CD4-positive, alpha-beta T cell treated with Interleukin-6 at 100 ng/mL for 8 hours (primary cell): Measurements from ENCODE around the gene CA10.

Experiments used
- DNase-seq: peaks from one replicate; pipeline ENCODE4 v3.0.0-alpha.2; 2020; ENCODE audit warnings: mixed read lengths, low spot score

Gene CA10

DNA sequence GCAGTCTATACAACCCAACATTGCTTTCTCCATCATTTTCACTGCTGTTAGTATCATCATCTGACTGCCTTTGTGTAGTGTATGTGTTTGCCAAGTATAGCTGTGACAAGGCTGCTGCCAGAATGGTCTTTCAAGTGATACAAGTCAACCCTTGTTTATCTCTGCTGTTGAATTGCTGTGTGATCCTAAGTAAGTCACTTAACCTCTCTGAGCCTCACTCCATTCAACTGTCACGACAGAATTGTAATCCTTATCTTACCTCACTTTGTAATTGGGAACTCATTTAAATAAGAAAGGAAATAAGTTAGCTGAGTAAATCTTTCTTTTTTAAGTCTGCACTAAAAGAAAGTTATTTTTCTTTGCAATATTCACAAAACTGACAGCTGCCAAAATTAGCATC is 340.6 kb downstream of the CA10 start:
- DNase-seq = no peak

DNA sequence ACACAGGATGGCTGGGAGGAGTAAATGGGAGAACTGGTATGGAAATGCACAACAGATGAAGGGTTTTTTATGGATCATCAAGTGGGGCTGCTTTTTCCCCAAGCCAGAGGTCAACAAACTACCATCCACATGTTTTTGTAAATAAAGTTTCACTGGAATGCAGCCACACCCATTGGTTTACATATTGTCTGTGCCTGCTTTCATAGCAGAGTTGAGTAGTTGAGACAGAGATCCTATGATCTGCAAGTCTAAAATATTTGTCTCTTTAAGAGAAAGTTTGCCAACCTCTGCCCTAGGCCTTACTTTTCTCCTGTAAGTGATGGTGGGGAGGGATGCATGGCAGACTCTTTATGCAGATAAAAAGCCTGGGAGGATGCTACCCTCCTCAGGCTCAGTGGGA is 341.4 kb downstream of the CA10 start:
- no peak for DNase-seq

DNA sequence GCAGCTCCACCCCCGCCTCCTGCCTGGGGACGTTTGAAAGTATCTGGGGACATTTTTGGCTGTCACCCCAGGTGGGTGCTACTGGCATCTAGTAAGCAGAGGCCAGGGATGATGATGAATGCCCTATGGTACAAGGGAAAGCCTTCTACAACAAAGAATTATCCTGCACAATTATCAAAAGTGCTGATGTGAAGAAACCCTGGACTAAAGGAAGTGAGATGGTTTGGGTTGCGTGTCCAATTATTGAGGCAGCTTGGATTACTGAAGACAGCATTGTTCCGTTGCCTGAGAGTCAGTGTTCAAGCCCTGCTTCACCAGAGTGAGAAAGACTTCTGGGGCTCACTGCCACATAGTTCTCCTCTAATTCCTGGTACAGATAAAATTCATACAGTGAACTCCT is 343.4 kb downstream of the CA10 start:
- no peak for DNase-seq

DNA sequence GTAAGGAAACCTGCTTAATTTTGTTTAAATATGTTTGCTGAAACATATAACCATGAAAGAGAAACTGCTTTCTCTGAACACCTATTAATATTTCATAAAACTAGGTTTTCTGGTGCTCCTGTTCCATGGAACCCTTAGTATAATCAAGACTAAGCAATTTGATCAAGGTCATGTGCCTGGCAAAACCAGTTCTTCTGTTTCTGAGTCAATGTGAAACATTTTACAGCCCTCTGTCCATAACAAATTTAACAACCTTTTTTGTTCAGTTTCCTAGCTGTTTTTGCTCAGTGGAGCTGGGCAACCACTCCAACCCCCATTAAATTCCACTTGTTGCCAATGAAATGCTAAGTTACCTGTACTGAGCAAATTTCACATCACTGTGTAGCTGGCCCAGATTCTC is 344.0 kb downstream of the CA10 start:
- no peak for DNase-seq

DNA sequence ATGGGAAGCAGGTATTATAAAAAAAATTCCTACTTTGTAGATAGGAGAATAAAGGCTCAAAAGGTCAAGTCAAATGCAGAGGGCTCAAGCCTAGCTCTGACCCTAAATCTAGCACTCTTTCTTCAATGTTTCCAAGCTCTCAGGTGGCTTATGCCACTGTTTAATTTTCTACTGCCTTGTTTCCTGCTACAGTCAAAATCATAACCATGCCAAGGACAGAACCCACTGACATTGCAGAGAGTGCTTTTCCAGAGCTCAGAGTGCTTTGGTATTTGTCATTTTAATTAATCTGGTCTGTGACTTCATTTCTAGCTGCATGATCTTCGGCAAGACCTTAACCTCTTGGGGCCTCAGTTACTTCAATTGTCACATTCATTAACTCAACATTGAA is 344.7 kb downstream of the CA10 start:
- DNase-seq = no peak

DNA sequence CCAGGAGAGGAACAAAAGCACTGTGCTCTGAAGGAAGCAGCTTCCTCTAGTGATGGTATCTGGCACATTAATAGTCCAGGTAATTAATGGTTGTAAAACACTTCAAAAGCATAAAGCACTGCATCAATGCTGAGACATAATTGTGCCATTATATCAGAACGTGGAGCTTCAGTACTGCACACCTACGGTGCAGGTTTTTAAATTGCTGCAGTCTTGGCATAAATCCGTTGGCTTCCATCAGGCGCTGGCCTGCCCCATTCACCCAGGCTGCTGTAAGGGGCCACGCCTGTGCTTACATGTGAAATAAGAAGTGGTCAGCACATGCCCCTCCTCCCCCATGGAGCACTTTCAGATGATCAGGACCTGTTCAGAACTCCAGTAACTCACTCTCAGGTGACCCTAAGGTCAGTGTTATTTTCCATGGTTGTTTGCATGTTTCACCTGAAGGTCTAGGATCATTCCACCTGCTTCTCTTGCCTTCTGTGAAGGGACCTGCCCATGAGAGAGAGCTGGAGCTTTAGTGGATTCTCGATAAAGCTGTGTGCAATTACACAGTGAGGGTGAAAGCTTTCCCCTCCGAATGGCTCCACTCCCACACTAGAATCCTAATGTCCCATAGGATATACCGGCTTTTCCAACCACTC is 345.3 kb downstream of the CA10 start:
- no peak for DNase-seq

DNA sequence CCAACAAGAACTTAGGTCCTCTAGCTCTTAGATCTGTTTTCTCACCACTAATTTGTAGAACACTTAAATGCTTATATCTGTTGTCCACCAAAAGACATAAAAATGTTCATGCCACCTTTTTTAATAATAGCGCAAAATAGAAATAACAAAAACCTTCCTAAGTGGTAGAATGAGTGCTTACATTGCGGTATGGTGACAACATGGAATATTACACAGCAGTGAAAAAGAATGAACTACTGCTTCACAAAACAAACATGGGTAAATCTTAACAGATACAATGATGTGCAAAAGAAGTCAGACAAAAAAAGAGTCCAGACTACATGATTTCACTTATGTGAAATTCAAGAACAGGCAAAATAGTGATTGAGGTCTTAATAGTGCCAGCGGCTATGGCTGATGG is 351.1 kb downstream of the CA10 start:
- DNase-seq = no peak

DNA sequence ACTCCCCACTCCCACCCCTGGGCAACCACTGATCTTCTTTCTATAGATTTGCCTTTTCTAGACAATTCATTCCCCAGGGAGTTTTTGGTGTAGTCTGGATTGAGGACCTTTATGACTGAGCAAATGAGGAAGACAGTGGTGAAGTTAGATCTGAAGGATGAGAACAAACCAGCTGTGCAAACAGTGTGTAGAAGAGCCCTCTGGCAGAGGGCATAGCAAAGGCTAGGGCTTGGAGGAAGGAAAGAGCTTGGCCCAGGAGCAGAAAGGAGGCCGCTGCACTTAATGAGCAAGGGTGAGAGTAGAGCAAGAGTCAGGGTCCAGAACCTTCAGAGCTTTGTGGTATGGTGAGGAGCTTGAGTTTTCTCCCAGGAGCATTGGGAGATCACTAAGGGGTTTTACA is 352.7 kb downstream of the CA10 start:
- DNase-seq = no peak

DNA sequence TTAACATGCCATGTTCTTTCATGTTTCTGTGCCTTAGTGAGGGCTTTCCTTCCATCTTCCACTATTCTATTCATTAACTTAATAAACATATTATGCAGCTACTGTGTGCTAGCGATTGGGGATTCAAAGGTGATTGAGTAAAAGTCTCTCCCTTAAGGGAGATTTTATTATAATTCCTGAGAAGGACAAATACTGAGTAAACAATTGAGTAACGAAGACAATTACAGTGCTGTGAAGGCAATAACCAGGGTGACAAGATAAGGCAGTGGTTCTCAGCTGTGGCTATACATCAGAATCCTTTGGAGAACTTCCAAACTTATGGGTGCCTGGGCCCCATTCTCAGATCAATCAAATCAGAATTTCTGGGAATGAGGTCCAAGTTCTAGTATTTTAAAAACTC is 353.3 kb downstream of the CA10 start:
- no peak for DNase-seq

DNA sequence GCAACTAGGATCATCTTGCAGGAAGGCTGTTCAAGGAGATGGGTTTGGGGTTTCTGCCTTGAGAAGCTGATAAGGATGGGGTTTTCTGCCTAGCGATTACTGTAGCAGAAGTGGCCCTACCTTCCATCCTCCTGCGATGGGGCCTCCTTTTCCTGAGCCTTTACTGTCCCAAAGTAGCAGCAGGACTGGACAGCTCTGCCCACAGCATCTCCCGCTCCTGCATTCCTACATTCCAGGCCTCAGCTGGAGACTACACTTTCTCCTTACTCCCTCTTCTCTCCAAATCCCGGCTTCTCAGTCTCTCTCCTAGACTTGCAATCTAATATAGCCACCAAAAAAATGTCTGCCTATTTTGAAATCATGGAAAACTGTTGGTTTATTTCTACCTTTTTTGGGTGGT is 355.4 kb downstream of the CA10 start:
- DNase-seq = no peak

DNA sequence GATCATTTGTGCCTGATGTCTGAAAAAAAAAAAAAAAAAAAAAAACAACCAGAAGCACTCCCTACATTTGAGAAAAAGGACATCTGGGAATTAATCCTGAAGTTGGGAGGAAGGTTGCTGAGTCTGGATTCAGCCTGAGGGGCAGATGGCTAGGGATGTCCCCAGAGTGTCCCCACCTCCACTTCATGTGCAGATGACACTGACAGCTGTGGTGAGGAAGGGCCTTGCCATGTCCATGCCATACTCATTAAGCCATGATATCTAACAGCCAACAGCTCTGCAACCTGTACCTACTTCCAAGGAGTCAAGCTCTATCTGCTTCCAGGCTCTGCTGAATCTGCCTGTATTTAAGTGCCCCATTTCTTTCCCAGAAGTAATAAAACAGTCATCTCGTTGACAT is 356.0 kb downstream of the CA10 start:
- DNase-seq = no peak

DNA sequence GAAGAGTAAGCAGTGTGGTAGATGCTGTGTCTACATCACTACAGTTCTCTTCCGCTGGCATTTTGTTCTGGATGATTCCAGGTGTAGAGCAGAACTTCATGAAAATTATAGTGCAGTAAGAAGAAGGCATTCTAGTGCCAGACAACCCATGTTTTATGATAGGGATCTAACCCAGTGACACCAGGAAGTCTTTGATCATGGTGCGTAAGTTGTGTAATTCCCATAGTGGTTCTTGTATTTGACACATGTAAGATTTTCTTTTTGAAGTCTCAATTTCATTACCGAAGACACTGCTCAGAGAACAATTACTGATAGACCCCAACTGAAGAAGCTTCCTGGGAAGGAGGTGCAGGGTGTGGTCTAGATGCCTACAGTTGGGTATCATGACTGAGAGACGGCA is 356.9 kb downstream of the CA10 start:
- no peak for DNase-seq

DNA sequence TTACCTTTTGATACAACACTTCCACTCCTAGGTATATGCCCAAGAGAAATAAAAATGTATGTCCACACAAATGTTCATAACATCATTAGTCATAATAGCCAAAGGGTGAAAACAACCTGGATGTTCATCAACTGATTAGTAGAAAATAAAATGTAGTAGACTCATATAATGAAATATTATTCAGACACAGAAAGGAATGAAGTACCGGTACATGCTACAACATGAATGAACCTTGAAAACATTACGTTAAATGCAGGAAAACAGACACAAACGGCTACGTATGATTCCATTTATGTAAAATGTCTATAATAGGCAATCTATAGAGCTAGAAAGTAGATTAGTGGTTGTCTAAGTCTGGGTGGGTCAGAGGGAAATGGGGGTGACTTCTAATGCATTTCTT is 358.5 kb downstream of the CA10 start:
- no peak for DNase-seq

DNA sequence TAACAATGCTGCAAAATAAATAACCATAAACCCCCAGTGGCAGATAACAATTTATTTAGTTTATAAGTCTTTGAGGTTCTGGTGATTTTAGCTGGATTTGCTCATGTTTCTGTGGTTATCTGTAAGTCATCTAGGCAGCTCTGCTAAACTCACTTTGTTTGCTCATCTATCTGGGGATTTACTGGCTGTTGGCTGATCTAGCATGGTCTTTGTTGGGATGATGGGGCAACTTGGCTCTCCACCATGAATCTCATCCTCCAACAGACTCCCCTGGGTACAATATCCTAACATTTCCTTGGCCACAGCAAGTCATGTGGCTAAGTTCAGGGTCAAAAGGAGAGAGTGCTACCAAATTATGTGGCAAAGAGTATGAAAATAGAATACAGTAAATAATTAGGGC is 359.3 kb downstream of the CA10 start:
- DNase-seq = no peak

DNA sequence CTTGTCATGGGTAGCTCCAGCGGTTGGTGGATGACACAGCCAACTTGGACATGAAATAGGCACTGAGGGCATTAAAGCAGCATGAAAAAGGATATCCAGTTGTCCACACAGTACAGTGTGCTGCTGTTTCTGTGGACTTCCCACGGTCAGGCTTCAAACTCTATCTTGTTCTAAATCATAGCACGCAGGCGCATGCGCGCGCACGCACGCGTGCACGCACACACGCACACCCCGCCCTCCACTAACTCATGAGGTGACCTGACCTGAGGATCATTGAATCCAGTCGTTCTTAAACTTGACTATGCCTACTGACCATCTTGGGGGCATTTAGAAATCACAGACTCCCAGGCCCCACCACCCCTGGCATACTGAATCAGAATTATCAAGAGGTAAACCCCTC is 361.4 kb downstream of the CA10 start:
- no peak for DNase-seq

DNA sequence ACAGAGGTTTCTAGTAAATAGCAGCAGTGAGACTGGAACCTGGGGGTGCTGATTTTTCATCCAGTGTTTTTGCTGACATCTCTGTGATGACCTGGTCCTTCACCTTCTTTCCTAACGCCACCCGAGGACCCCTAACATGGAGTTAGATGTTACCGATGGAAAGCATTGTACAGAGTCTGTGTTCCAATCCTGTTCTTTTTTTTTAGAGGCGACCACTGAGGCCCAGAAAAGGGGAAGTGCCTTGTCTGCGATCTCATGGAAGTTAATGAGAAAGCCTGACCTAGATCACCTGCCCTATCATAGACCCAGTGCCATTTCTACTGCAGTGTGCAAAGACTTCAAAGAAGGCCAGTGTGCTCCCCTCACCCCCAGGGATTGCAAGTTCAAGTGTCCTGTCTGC is 362.5 kb downstream of the CA10 start:
- DNase-seq = no peak

DNA sequence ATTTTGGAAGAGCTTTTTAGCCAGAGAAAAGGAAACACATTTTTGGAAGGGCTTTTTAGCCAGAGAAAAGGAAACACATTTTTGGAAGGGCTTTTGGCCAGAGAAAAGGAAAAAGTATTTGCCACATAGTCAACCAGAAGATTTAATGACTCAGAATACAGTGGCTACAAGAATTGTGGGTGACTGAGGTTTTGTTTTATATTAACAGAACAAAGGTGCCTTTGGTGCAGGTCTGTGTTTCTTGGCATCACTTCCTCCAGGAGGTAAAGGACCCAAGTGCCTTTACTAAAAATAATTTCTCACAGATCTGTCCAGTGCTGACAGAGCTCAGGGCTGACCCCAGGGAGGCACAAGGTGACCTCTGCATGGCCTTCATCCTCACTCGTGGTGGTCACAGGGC is 363.1 kb downstream of the CA10 start:
- DNase-seq = no peak

DNA sequence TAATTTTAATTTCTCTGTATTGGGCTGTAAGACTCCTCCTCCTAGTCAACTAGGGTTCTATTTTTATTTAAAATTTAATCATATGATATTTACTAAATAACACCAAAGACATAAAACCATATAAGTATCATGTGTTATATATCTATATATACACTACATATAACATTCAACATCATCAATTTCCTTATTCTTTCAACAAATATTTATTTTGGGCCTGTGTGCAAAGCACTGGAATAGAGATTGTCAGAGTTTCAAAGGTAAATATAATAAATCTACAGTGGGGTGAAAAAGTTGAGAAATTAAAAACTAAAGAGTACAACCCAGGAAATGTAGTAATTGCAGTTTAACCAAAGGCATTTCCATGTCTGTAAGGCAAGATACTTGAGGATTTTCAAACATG is 364.0 kb downstream of the CA10 start:
- DNase-seq = no peak

DNA sequence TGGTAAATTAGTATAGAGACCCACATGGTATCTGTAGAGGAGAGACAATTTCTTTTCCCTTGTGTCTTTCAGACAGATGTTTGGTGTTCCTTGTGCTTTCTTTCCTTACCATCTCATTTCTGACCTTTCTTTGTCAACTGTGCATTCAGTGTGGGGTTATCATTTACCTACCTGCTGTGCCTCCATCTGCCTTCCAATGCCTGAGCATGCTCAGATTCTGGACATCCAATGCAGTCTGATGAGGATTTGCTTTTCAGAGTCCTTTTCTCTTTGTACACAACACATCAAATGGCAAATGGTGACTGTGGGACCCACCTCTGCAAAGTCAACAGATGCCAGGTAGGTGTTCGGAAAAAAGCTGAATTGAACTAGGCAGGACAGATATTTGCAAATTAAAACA is 364.8 kb downstream of the CA10 start:
- DNase-seq = no peak

DNA sequence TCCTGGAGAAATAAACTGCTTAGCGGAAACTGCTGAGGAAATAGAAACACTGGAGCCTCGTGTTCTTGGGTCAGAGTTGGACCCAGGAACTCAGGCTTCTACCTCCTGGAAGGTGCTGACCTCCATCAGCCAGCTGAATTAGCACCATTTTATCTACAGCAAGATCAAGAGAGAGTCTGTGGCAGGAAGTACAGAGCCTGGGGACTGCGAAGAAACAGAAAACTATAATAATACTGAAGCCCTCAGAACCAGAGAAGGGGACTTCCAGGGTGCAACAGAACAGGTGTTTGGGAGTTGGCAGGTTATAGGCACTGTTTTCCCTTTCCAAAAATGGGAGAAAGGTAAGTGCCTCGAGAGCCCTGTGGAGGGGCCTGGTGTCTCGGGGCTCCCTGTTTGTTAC is 379.7 kb downstream of the CA10 start:
- no peak for DNase-seq

DNA sequence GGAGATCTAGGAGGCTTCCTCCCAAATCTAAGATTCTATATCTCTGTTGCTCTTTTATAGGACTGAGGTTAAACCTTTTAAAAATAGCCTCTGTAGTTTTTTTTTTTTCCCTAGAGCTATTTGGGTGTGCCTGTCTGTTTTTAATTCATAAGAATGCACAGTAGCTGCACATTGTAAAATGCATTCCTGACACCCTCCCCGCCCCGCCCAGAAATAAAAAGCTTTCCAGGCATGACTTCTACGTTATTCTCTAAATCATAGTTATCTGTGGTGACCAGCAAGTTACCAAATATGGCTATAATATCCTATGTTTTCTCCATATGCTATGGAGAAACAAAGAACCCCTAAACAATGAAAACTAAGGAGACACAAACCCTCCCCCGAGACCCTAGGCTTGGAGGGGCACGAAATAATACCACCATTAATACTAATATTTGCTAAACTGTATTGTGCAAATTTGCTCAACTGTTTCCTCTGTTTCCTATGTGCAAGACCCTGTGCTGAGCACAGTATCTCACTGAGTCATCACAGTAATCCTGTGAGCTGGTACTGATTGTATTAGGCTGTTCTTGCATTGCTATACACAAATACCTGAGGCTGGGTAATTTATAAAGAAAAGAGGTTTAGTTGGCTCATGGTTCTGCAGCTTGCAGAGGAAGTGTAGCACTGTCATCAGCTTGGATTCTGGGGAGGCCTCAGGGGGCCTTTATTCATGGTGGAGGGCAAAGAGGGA is 388.3 kb downstream of the CA10 start:
- no peak for DNase-seq

DNA sequence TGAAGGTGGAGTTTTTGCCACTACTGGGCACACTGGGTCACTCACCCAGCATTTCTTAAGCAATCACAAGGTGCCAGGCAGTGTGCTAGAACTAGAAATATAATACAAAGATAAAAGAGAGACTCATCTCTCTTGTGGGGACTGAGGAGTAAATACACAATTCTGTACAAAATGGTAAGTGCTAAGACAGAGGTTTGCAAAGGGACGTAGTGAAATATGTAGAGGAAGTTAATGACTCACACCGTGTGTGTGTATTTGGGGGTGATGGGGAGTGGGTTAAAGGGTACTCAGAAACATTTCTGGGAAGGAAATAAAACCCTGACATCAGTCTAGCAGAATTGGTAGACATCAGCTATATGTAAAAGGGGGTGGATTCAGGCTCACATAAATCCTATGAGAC is 389.3 kb downstream of the CA10 start:
- no peak for DNase-seq

DNA sequence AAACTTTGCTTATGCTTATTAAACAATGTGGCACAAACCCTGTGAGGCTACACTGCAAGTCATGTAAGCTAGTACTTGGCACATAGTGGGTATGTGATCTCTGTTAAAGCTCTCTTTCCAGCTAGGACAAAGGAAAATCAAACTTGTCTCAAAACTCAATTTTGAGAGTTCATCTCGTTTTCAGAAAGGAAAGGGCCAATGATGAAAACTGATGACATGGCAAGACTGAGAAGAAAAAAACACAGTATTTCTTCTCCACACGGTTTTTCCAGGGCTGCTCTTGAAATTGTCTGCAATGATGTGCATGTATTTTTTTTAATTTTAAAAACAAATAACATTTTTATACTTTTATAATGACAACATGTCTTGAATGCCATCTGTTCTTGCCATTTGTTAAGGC is 389.8 kb downstream of the CA10 start:
- DNase-seq = no peak

DNA sequence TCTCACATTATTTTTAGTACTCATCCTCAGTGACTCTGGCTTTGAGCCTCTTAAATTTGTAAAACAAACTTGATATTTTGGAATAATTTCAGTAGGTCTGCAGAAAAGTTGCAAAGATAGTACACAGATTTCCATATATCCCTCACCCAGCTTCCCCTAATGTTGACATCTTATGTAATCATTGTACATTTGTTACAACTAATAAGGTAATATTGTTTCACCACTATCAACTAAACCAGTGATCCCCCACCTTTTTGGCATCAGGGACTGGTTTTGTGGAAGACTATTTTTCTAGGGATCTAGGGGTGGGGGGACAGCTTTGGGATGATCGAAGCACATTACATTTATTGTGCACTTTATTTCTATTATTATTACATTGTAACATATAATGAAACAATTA is 391.2 kb downstream of the CA10 start:
- DNase-seq = no peak
